Peyer's patch (tissue), 4 donors: ENCODE results near the gene LRRC32.

Experiments
- CTCF ChIP-seq, 6 experiments: fragments of 450-650 bp in 4 of 6; fragments of 200-600 bp in 2 of 6; sonication (generic) in 1 of 6; IDR thresholded peaks; one replicate each; pipeline ENCODE4 v1.5.1; 2017 to 2019; ENCODE audit warnings: antibody characterized with exemption in 6 of 6, mild to moderate bottlenecking in 3 of 6, moderate library complexity in 1 of 6
- POLR2A ChIP-seq, 2 donors: fragments of 450-650 bp; IDR thresholded peaks; one replicate each; pipeline ENCODE4 v1.5.1; 2017; ENCODE audit warnings: antibody characterized with exemption in 2 of 2, mild to moderate bottlenecking in 2 of 2, moderate library complexity in 2 of 2

GRCh38 chr11:76659672-76660532 lies 10.6 kb downstream of the LRRC32 start:
- TF ChIP-seq CTCF (IDR thresholded peaks at IDR 0.05) (no peak), POLR2A (IDR thresholded peaks at IDR 0.05) (no peak)
